ENCODE results near the gene DPYSL4. TPM values are rescaled to one million over a fixed set of nuclear protein-coding genes. Genes with fewer than 3 reads are reported as not detected.

DPYSL4 gene
- total and polyA plus RNA-seq, 2 of the 13 experiments (the other 11 are each of a cell fraction or from before 2014, with no cell fraction given) = 0.84 to 1.2 TPM

DNA sequence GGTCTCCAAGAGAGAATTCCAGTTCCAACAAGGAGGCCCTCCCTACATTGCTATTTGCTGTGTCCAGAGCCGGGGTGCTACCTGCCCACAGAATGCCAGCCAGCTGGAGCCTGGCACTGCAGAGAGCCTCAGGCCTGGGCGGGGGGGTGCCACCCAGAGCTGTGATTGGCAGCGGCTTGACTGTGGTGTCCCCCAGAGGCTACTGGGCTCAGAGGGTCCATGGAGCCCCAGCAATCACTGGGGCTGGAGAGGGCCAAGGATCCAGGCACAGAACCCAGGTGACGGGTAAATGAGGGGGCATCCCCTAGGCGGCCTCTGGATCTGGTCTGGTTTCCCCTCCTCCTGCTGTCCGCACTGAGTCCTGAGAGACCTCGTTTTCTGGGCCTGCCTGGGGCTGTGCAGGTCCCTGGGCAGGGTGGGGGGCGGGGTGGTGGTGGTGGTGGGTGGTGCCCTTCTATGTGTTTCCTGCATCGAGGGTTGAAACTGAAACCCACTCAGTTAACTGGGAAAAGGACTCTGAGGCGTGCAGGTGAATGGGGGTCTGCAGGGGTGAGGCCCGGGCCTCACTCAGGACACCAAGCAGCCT is 12.6 kb downstream of the DPYSL4 start (continued):
- TF ChIP-seq KLF9 (CRISPR knock-in tag; IDR thresholded peaks at IDR 0.05; ENCODE audit: low read depth) = no peak
- TF ChIP-seq ZNF207 (IDR thresholded peaks at IDR 0.05; ENCODE audit: borderline replicate concordance) = no peak
- no peak for TF ChIP-seq DNMT1 (CRISPR knock-in tag; IDR thresholded peaks at IDR 0.05)
- no peak for TF ChIP-seq PHF5A (CRISPR knock-in tag; IDR thresholded peaks at IDR 0.05; ENCODE audit: low read depth, unreplicated experiment)
- no peak for TF ChIP-seq RAD21 (CRISPR knock-in tag; IDR thresholded peaks at IDR 0.05)

DNA sequence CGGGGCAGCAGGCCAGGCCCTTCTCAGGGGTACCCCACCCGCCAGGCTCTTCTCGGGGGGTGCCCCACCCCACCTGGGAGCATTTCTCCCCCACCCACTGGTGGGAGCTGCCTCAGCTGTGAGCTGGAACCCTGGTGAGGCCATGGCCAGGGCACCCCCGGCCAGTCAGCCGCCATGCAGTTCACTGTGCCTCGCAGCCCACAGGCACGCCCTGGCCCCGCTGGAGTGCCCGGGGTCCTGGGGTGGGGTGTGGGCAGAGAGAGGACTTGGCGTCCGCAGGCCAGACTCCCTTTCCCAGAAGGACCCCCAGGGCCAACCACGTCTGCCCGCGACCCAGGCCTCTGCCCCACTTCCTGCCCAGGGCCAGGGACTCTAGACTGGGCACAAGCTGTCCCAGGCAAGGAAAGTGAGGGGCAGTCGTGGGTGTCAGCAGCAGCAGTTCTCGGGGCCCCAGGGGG is 13.1 kb downstream of the DPYSL4 start:
- no peaks in the 10 kb centered on the region for H3K79me2 ChIP-seq (ENCODE audit: insufficient read depth, low read length)
- H3K9ac ChIP-seq (ENCODE audit: insufficient read depth, low read depth, low read length) = no peak overlapping the region
- H3K4me3 ChIP-seq (replicated peaks in 1 of 3; ENCODE audit: insufficient read depth in 1 of 3, low read depth in 2 of 3, low read length in 3 of 3) = no peak overlapping the region
- no peak for FAIRE-seq
- no peaks in the 10 kb centered on the region for H3K9me3 ChIP-seq (ENCODE audit: low read length)
- H4K20me1 ChIP-seq (ENCODE audit: insufficient read depth, low read length) = no peaks in the 10 kb centered on the region; the same call in 1 of the 2 replicates
- CTCF ChIA-PET (ENCODE audit: low intra/inter-chr PET ratio, low total read pairs) = no interaction called here
- no peak overlapping the region for H2AFZ ChIP-seq (ENCODE audit: low read length)
- H3K27ac ChIP-seq (ENCODE audit: extremely low read length, insufficient read depth, low read length) = no peak overlapping the region
- BruUV-seq (replicated peaks) = no TSS peak
- intact Hi-C loops (cut with micrococcal nuclease; ENCODE audit: unreplicated experiment) = no loop called here
- in situ Hi-C loops (cut with HindIII; ENCODE audit: extremely low pct_ligation_motif_present, low pct_unique_long_range_greater_than_20kb) = no loop called here
- TF ChIP-seq ZNF136 (CRISPR knock-in tag; IDR thresholded peaks at IDR 0.05; ENCODE audit: low read depth) (no peak), ZBTB42 (CRISPR knock-in tag; IDR thresholded peaks at IDR 0.05) (no peak), NR1H2 (CRISPR knock-in tag; IDR thresholded peaks at IDR 0.05; ENCODE audit: borderline replicate concordance, low read depth) (no peak), TBX3 (IDR thresholded peaks at IDR 0.05; ENCODE audit: borderline replicate concordance) (no peak), TAF1 (CRISPR knock-in tag; IDR thresholded peaks at IDR 0.05) (no peak), ZNF12 (CRISPR knock-in tag; IDR thresholded peaks at IDR 0.05) (no peak), ZFYVE20 (CRISPR knock-in tag; IDR thresholded peaks at IDR 0.05; ENCODE audit: borderline replicate concordance, low read depth) (no peak), RNF2 (conservative IDR thresholded peaks at IDR 0.05; ENCODE audit: low read depth) (no peak), REL (CRISPR knock-in tag; conservative IDR thresholded peaks at IDR 0.05) (no peak), ZNF737 (CRISPR knock-in tag; IDR thresholded peaks at IDR 0.05; ENCODE audit: borderline replicate concordance) (no peak), TOPORS (CRISPR knock-in tag; IDR thresholded peaks at IDR 0.05) (no peak), IKZF1 (IDR thresholded peaks at IDR 0.05) (no peak), SP2 (CRISPR knock-in tag; IDR thresholded peaks at IDR 0.05) (no peak)
- TF ChIP-seq, protein P1, sequence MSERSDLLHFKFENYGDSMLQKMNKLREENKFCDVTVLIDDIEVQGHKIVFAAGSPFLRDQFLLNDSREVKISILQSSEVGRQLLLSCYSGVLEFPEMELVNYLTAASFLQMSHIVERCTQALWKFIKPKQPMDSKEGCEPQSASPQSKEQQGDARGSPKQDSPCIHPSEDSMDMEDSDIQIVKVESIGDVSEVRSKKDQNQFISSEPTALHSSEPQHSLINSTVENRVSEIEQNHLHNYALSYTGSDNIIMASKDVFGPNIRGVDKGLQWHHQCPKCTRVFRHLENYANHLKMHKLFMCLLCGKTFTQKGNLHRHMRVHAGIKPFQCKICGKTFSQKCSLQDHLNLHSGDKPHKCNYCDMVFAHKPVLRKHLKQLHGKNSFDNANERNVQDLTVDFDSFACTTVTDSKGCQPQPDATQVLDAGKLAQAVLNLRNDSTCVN (CRISPR knock-in tag; IDR thresholded peaks at IDR 0.05; ENCODE audit: borderline replicate concordance) = no peak
- TF ChIP-seq, protein P2, sequence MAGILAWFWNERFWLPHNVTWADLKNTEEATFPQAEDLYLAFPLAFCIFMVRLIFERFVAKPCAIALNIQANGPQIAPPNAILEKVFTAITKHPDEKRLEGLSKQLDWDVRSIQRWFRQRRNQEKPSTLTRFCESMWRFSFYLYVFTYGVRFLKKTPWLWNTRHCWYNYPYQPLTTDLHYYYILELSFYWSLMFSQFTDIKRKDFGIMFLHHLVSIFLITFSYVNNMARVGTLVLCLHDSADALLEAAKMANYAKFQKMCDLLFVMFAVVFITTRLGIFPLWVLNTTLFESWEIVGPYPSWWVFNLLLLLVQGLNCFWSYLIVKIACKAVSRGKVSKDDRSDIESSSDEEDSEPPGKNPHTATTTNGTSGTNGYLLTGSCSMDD (CRISPR knock-in tag; IDR thresholded peaks at IDR 0.05) = no peak
- TF ChIP-seq, protein P3, sequence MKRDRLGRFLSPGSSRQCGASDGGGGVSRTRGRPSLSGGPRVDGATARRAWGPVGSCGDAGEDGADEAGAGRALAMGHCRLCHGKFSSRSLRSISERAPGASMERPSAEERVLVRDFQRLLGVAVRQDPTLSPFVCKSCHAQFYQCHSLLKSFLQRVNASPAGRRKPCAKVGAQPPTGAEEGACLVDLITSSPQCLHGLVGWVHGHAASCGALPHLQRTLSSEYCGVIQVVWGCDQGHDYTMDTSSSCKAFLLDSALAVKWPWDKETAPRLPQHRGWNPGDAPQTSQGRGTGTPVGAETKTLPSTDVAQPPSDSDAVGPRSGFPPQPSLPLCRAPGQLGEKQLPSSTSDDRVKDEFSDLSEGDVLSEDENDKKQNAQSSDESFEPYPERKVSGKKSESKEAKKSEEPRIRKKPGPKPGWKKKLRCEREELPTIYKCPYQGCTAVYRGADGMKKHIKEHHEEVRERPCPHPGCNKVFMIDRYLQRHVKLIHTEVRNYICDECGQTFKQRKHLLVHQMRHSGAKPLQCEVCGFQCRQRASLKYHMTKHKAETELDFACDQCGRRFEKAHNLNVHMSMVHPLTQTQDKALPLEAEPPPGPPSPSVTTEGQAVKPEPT (CRISPR knock-in tag; IDR thresholded peaks at IDR 0.05; ENCODE audit: low read depth) = no peak
- POLR2A ChIA-PET = no interaction called here
- no peak for DNase-seq (ENCODE audit: low spot score)
- no peak for ATAC-seq
- no peaks in the 10 kb centered on the region for H3K36me3 ChIP-seq (replicated peaks in 1 of 2; ENCODE audit: control insufficient read depth in 1 of 2, insufficient read depth in 2 of 2, low read length in 2 of 2)
- H3K4me1 ChIP-seq (ENCODE audit: insufficient read depth, low read length) = peaks cover 12% of the 10 kb centered on the region
- no peak overlapping the region for H3K4me2 ChIP-seq (ENCODE audit: low read depth, low read length)
- no CpG with 5 or more reads among the region's 16 CpGs for WGBS (ENCODE audit: low lambda C conversion rate)
- peaks cover 3 to 11% of the 10 kb centered on the region in 2 experiments; a peak in 4 of 5 replicates for H3K27me3 ChIP-seq (ENCODE audit: control insufficient read depth in 1 of 2, insufficient read depth in 2 of 2, low read length in 2 of 2)
